Kidney (tissue), 14 donors: ENCODE results near the gene SLC2A4RG. TPM values are rescaled to one million over a fixed set of nuclear protein-coding genes. Genes with fewer than 3 reads are reported as not detected.

Experiments
- DNase-seq, 5 donors: peaks; one replicate each; pipeline ENCODE4 v3.0.0-alpha.2; 2013 to 2020
- FAIRE-seq: peaks from 2 replicates; lab custom pipeline; 2012; peaks lifted over from hg19 to GRCh38; lab: Jason Lieb, UNC
- H3K27ac ChIP-seq, 2 donors: one replicate each; pipeline ENCODE4 v1.7.0; 2013; ENCODE audit warnings: low read depth in 2 of 2, low read length in 2 of 2, inconsistent platforms in 1 of 2
- H3K27me3 ChIP-seq: one replicate; pipeline ENCODE4 v1.7.1; 2013; ENCODE audit warnings: low read length, inconsistent platforms; ENCODE audit not compliant: control insufficient read depth, insufficient read depth
- H3K36me3 ChIP-seq, 3 donors: one replicate each; pipeline versions ENCODE4 v1.7.0 to v1.7.1; 2013; ENCODE audit warnings: low read length in 3 of 3, control low read depth in 1 of 3, inconsistent platforms in 1 of 3; ENCODE audit not compliant: insufficient read depth in 3 of 3, control insufficient read depth in 2 of 3
- H3K4me1 ChIP-seq, 3 donors: one replicate each; pipeline versions ENCODE4 v1.7.0 to v1.7.1; 2013; ENCODE audit warnings: low read length in 3 of 3, inconsistent platforms in 1 of 3, low read depth in 1 of 3; ENCODE audit not compliant: control insufficient read depth in 2 of 3, insufficient read depth in 2 of 3
- H3K4me3 ChIP-seq, 3 donors: one replicate each; pipeline versions ENCODE4 v1.7.0 to v1.8.1; 2013; ENCODE audit warnings: low read length in 3 of 3, control low read depth in 1 of 3, inconsistent platforms in 1 of 3
- H3K9ac ChIP-seq, 3 donors: one replicate each; pipeline versions ENCODE4 v1.7.0 to v1.7.1; 2013; ENCODE audit warnings: low read length in 3 of 3, control low read depth in 1 of 3, inconsistent platforms in 1 of 3
- H3K9me3 ChIP-seq, 3 donors: one replicate each; pipeline versions ENCODE4 v1.7.0 to v1.7.1; 2013; ENCODE audit warnings: low read length in 3 of 3, control low read depth in 1 of 3, inconsistent platforms in 1 of 3; ENCODE audit not compliant: control insufficient read depth in 2 of 3, insufficient read depth in 1 of 3
- CTCF ChIP-seq: IDR thresholded peaks from 3 replicates; pipeline ENCODE4 v1.5.1; 2012; ENCODE audit warnings: mild to moderate bottlenecking, moderate library complexity, borderline replicate concordance; ENCODE audit not compliant: insufficient read depth; ENCODE audit errors: extremely low read depth
- intact Hi-C: fragments of 100-400 bp; cut with DNase I; formaldehyde crosslinking; loops from one replicate; pipeline ENCODE4 v1.11.1; 2022
- polyA plus RNA-seq: library from polyadenylated mRNA; stranded (reverse); fragments of 350-450 nt; fragmentation: Illumina TruSeq; extraction: RNeasy Lipid Tissue Mini Kit (QIAGEN cat#74804); gene quantifications from one replicate; pipeline ENCODE4 v1.2.3, GENCODE V29; 2014; ENCODE audit warnings: low read depth, low replicate concordance; ENCODE audit not compliant: insufficient read depth
- total RNA-seq: library from RNA; stranded (reverse); fragmentation: NEBNext Ultra II Directional; extraction: Animal tissue kit (Norgen Biotek cat#: 25700); gene quantifications from one replicate; pipeline ENCODE4 v1.2.1, GENCODE V29; 2021
- donor health status: control.
- donor health status: control.
- donor health status: control.
- donor health status: control.
- donor health status: control.
- donor health status: DM: yes; HTN: yes; CAD: no.
- donor health status: Normal renal cell carcinoma (clear cell type).

Gene SLC2A4RG
- total and polyA plus RNA-seq, 2 donors from 2014 or later, result 154 to 171 TPM

- H3K9ac ChIP-seq, result no peak overlapping the region
- no peaks in the 10 kb centered on the region for H3K9me3 ChIP-seq
- no peaks in the 10 kb centered on the region for H3K27me3 ChIP-seq
- peaks cover 0 to 13% (median 2%) of the 10 kb centered on the region in 3 donors for H3K4me1 ChIP-seq
- no peak for FAIRE-seq
- peak in 2 of 5 donors; percentile 50 to 78 for DNase-seq
- no peak overlapping the region for H3K27ac ChIP-seq
- TF ChIP-seq CTCF, result no peak
- no peak overlapping the region for H3K4me3 ChIP-seq
- intact Hi-C loops, result no loop called here
- peaks cover 2 to 28% (median 11%) of the 10 kb centered on the region in 3 donors for H3K36me3 ChIP-seq
Measured at GRCh38 chr20:63701329-63702035, 38.1 kb upstream of the SLC2A4RG start.

GRCh38 chr20:63702036-63702665 lies 37.4 kb upstream of the SLC2A4RG start:
- Histone ChIP-seq H3K27ac (no peak overlapping the region), H3K9me3 (no peaks in the 10 kb centered on the region), H3K27me3 (no peaks in the 10 kb centered on the region), H3K9ac (no peak overlapping the region), H3K36me3 (peaks cover 2 to 28% (median 11%) of the 10 kb centered on the region in 3 donors), H3K4me1 (peaks cover 0 to 13% (median 6%) of the 10 kb centered on the region in 3 donors), H3K4me3 (no peak overlapping the region)
- DNase-seq (peak in 1 of 5 donors; percentile 75), FAIRE-seq (no peak)
- intact Hi-C loops, result no loop called here
- TF ChIP-seq CTCF, result no peak

- FAIRE-seq (no peak), DNase-seq (no peak)
- Histone ChIP-seq H3K4me1 (peaks cover 0 to 7% (median 6%) of the 10 kb centered on the region in 3 donors), H3K36me3 (peaks cover 2 to 28% (median 11%) of the 10 kb centered on the region in 3 donors), H3K27ac (no peak overlapping the region), H3K9me3 (no peaks in the 10 kb centered on the region), H3K27me3 (no peaks in the 10 kb centered on the region), H3K9ac (no peak overlapping the region), H3K4me3 (no peak overlapping the region)
- no peak for TF ChIP-seq CTCF
- intact Hi-C loops, result no loop called here
Measured at GRCh38 chr20:63702751-63703470, 36.7 kb upstream of the SLC2A4RG start.
